Neural cell (in vitro differentiated cells): ENCODE results near the gene PLXNB1. TPM values are rescaled to one million over a fixed set of nuclear protein-coding genes. Genes with fewer than 3 reads are reported as not detected.

Source experiments
- H2AFZ ChIP-seq: fragments of 200-600, 300-800 bp; sonication (generic), shearing (Covaris generic); 2 replicates; pipeline ENCODE4 v1.6.0; 2014; ENCODE audit warnings: low read depth, mild to moderate bottlenecking, antibody characterized with exemption, low read length, moderate library complexity
- H3F3A ChIP-seq: fragments of 200-600 bp; shearing (Covaris generic); 2 replicates; pipeline ENCODE4 v1.6.1; 2016; ENCODE audit warnings: mild to moderate bottlenecking, moderate library complexity, mixed read lengths, antibody characterized with exemption, low read length; ENCODE audit not compliant: insufficient read depth, poor library complexity, severe bottlenecking
- H3K27ac ChIP-seq: fragments of 200-600, 300-800 bp; sonication (generic), shearing (Covaris generic); 2 replicates; pipeline ENCODE4 v1.5.1; 2014; ENCODE audit warnings: mild to moderate bottlenecking, low read length, moderate library complexity
- H3K27me3 ChIP-seq: fragments of 300-800, 200-600 bp; sonication (generic), shearing (Covaris generic); 2 replicates; pipeline ENCODE4 v1.6.0; 2014; ENCODE audit warnings: mild to moderate bottlenecking, low read depth, low read length, moderate library complexity; ENCODE audit not compliant: insufficient read depth
- H3K36me3 ChIP-seq: fragments of 300-800, 200-600 bp; sonication (generic), shearing (Covaris generic); 2 replicates; pipeline ENCODE4 v1.5.1; 2014; ENCODE audit warnings: mild to moderate bottlenecking, antibody characterized with exemption, low read length, moderate library complexity; ENCODE audit not compliant: insufficient read depth
- H3K4me2 ChIP-seq: fragments of 300-800, 200-600 bp; sonication (generic), shearing (Covaris generic); 2 replicates; pipeline ENCODE4 v1.6.0; 2014; ENCODE audit warnings: mild to moderate bottlenecking, low read length
- H3K4me3 ChIP-seq: fragments of 300-800, 200-600 bp; sonication (generic), shearing (Covaris generic); 2 replicates; pipeline ENCODE4 v1.5.1; 2014; ENCODE audit warnings: mild to moderate bottlenecking, low read length, moderate library complexity
- H3K79me2 ChIP-seq: fragments of 200-600 bp; shearing (Covaris generic); replicated peaks from 2 replicates; pipeline ENCODE4 v1.6.0; 2014; ENCODE audit warnings: mild to moderate bottlenecking, low read length, moderate library complexity; ENCODE audit not compliant: insufficient read depth
- H3K9ac ChIP-seq: fragments of 300-800, 200-600 bp; sonication (generic), shearing (Covaris generic); 2 replicates; pipeline ENCODE4 v1.6.1; 2016; ENCODE audit warnings: mild to moderate bottlenecking, low read length, mixed read lengths
- H3K9me2 ChIP-seq: fragments of 200-600 bp; shearing (Covaris generic); 2 replicates; pipeline ENCODE4 v1.6.1; 2016; ENCODE audit warnings: mild to moderate bottlenecking, low read length, mixed read lengths; ENCODE audit not compliant: insufficient read depth
- H3K9me3 ChIP-seq: fragments of 200-600, 300-800 bp; sonication (generic), shearing (Covaris generic); 2 replicates; pipeline ENCODE4 v1.6.1; 2016; ENCODE audit warnings: mild to moderate bottlenecking, mixed run types, low read length, moderate library complexity, mixed read lengths
- H4K20me1 ChIP-seq: fragments of 200-600 bp; shearing (Covaris generic); 2 replicates; pipeline ENCODE4 v1.6.1; 2016; ENCODE audit warnings: mild to moderate bottlenecking, mixed run types; ENCODE audit not compliant: insufficient read depth
- CTCF ChIP-seq: fragments of 450-650 bp; IDR thresholded peaks from 2 replicates; pipeline ENCODE4 v1.5.1; 2014; ENCODE audit warnings: antibody characterized with exemption, mild to moderate bottlenecking, moderate library complexity; ENCODE audit not compliant: poor library complexity, severe bottlenecking
- EP300 ChIP-seq: fragments of 450-650 bp; conservative IDR thresholded peaks from 2 replicates; pipeline ENCODE4 v1.6.1; 2014; ENCODE audit warnings: antibody characterized with exemption, mild to moderate bottlenecking, moderate library complexity; ENCODE audit not compliant: poor library complexity, severe bottlenecking
- EZH2 ChIP-seq: fragments of 200-600, 300-800 bp; shearing (Covaris generic), sonication (generic); IDR thresholded peaks from 2 replicates; pipeline ENCODE4 v1.6.1; 2014; ENCODE audit warnings: antibody characterized with exemption, low read length, borderline replicate concordance, mild to moderate bottlenecking; ENCODE audit not compliant: insufficient read depth, poor library complexity, severe bottlenecking
- MXI1 ChIP-seq: fragments of 450-650 bp; conservative IDR thresholded peaks from 2 replicates; pipeline ENCODE4 v1.6.1; 2014; ENCODE audit warnings: antibody characterized with exemption, mild to moderate bottlenecking; ENCODE audit not compliant: poor library complexity, severe bottlenecking
- POLR2AphosphoS5 ChIP-seq: IDR thresholded peaks from 2 replicates; pipeline ENCODE4 v1.6.1; 2012
- RAD21 ChIP-seq: fragments of 450-650 bp; conservative IDR thresholded peaks from 2 replicates; pipeline ENCODE4 v1.6.1; 2014; ENCODE audit warnings: antibody characterized with exemption, mild to moderate bottlenecking, moderate library complexity
- REST ChIP-seq: IDR thresholded peaks from 2 replicates; pipeline ENCODE4 v1.6.1; 2012; ENCODE audit warnings: borderline replicate concordance
- SMC3 ChIP-seq: fragments of 450-650 bp; conservative IDR thresholded peaks from 2 replicates; pipeline ENCODE4 v1.6.1; 2014; ENCODE audit warnings: antibody characterized with exemption, mild to moderate bottlenecking, moderate library complexity; ENCODE audit not compliant: poor library complexity
- TAF1 ChIP-seq: IDR thresholded peaks from 2 replicates; pipeline ENCODE4 v1.6.1; 2012; ENCODE audit warnings: low read depth
- polyA plus RNA-seq: library from polyadenylated mRNA; depleted of rRNA; stranded (reverse); fragments of >200 nt; gene quantifications from 2 replicates; pipeline ENCODE4 v1.2.3, GENCODE V29; 2014

Gene PLXNB1
- polyA plus RNA-seq, 1 donor from 2014 or later = 134 TPM

- Histone ChIP-seq H3K79me2 (no peaks in the 10 kb centered on the region), H3K4me3 (no peak overlapping the region), H3K27me3 (no peaks in the 10 kb centered on the region), H4K20me1 (no peaks in the 10 kb centered on the region), H3K9ac (no peak overlapping the region), H3K9me2 (no peaks in the 10 kb centered on the region), H3K9me3 (no peaks in the 10 kb centered on the region), H3K4me2 (no peak overlapping the region), H3F3A (no peaks in the 10 kb centered on the region), H3K27ac (no peak overlapping the region), H3K36me3 (peaks cover 5% of the 10 kb centered on the region), H2AFZ (no peak overlapping the region)
- TF ChIP-seq EZH2 = no peak
- TF ChIP-seq REST = no peak
- no peak for TF ChIP-seq POLR2AphosphoS5
- TF ChIP-seq RAD21 = no peak
- TF ChIP-seq TAF1 = no peak
- TF ChIP-seq MXI1 = no peak
- no peak for TF ChIP-seq SMC3
- TF ChIP-seq EP300 = no peak
- no peak for TF ChIP-seq CTCF
These were observed 31.0 kb downstream of the PLXNB1 start for GRCh38 chr3:48398701-48399386.

- H3K79me2 ChIP-seq = no peaks in the 10 kb centered on the region
- H3K36me3 ChIP-seq = peaks cover under 1% of the 10 kb centered on the region
- no peak overlapping the region for H3K9ac ChIP-seq
- H2AFZ ChIP-seq = no peak overlapping the region
- TF ChIP-seq EZH2 (no peak), SMC3 (no peak), CTCF (no peak), EP300 (no peak), TAF1 (no peak), POLR2AphosphoS5 (peak; percentile 13), MXI1 (no peak), RAD21 (no peak), REST (no peak)
- H3K9me2 ChIP-seq = no peaks in the 10 kb centered on the region
- H3K9me3 ChIP-seq = no peaks in the 10 kb centered on the region
- H4K20me1 ChIP-seq = no peaks in the 10 kb centered on the region
- H3K4me2 ChIP-seq = no peak overlapping the region
- no peaks in the 10 kb centered on the region for H3F3A ChIP-seq
- H3K27ac ChIP-seq = no peak overlapping the region
- no peaks in the 10 kb centered on the region for H3K27me3 ChIP-seq
- H3K4me3 ChIP-seq = no peak overlapping the region
These were observed 31.9 kb downstream of the PLXNB1 start for GRCh38 chr3:48397767-48398681.
